Sigmoid colon (tissue), 4 donors: ENCODE results near the gene SELENOI.

Source experiments
- CTCF ChIP-seq, 4 experiments: fragments of 450-650 bp in 3 of 4; fragments of 200-600 bp in 1 of 4; IDR thresholded peaks; one replicate each; pipeline ENCODE4 v1.5.1; 2016 to 2019; ENCODE audit warnings: antibody characterized with exemption in 4 of 4, mild to moderate bottlenecking in 3 of 4, moderate library complexity in 2 of 4
- EP300 ChIP-seq, 4 donors: sonication (generic); formaldehyde crosslinking; IDR thresholded peaks; one replicate each; pipeline ENCODE4 v1.6.1; 2017; ENCODE audit warnings: antibody characterized with exemption in 4 of 4
- POLR2A ChIP-seq, 2 donors: fragments of 450-650 bp; IDR thresholded peaks; one replicate each; pipeline ENCODE4 v1.6.1; 2016; ENCODE audit warnings: antibody characterized with exemption in 2 of 2, mild to moderate bottlenecking in 2 of 2, moderate library complexity in 2 of 2
- POLR2AphosphoS5 ChIP-seq, 4 donors: sonication (generic); formaldehyde crosslinking; IDR thresholded peaks; one replicate each; pipeline ENCODE4 v1.6.1; 2017; ENCODE audit warnings: antibody characterized with exemption in 4 of 4

- TF ChIP-seq CTCF (IDR thresholded peaks at IDR 0.05) (no peak), POLR2AphosphoS5 (IDR thresholded peaks at IDR 0.05) (no peak), EP300 (IDR thresholded peaks at IDR 0.05) (no peak), POLR2A (IDR thresholded peaks at IDR 0.05) (no peak)
These were observed 63.8 kb downstream of the SELENOI start for GRCh38 chr2:26409785-26410184.
